HepG2 (cell line): Measurements from ENCODE around the gene SNRPD2. TPM values are rescaled to one million over a fixed set of nuclear protein-coding genes. Genes with fewer than 3 reads are reported as not detected.

Experiments used
- CC2D1A ChIP-seq: sonication (generic); formaldehyde crosslinking; IDR thresholded peaks from 2 replicates; pipeline ENCODE4 v1.8.1; 2023; ENCODE audit warnings: mild to moderate bottlenecking, missing genetic modification reagents
- DNMT1 ChIP-seq: sonication (generic); formaldehyde crosslinking; IDR thresholded peaks from 2 replicates; pipeline ENCODE4 v1.5.1; 2020; ENCODE audit warnings: mild to moderate bottlenecking, missing genetic modification reagents
- E2F5 ChIP-seq: sonication (generic); formaldehyde crosslinking; conservative IDR thresholded peaks from 2 replicates; pipeline ENCODE4 v1.4.0; 2020; ENCODE audit warnings: missing genetic modification reagents
- EHMT2 ChIP-seq: fragments of 200-600 bp; sonication (generic); IDR thresholded peaks from 2 replicates; pipeline ENCODE4 v1.7.0; 2017; ENCODE audit warnings: antibody characterized with exemption, low read depth, low read length, borderline replicate concordance
- ETV6 ChIP-seq: sonication (generic); formaldehyde crosslinking; conservative IDR thresholded peaks from 2 replicates; pipeline ENCODE4 v1.4.0; 2020; ENCODE audit warnings: missing genetic modification reagents
- HNRNPH1 ChIP-seq: fragments of 200-400 bp; formaldehyde crosslinking; optimal IDR thresholded peaks from 2 replicates; pipeline ENCODE3; 2017; ENCODE audit warnings: mild to moderate bottlenecking, low read depth, low read length
- MED13 ChIP-seq: sonication (generic); formaldehyde crosslinking; IDR thresholded peaks from 2 replicates; pipeline ENCODE4 v1.5.0; 2020; ENCODE audit warnings: missing genetic modification reagents
- MZF1 ChIP-seq: sonication (generic); formaldehyde crosslinking; IDR thresholded peaks from 2 replicates; pipeline ENCODE4 v1.8.1; 2023; ENCODE audit warnings: mild to moderate bottlenecking, missing genetic modification reagents, borderline replicate concordance
- PRPF4 ChIP-seq: fragments of 200-400 bp; formaldehyde crosslinking; IDR thresholded peaks from 2 replicates; pipeline ENCODE4 v1.6.1; 2016; ENCODE audit warnings: low read length, low read depth; ENCODE audit not compliant: poor library complexity, severe bottlenecking
- REL ChIP-seq: sonication (generic); formaldehyde crosslinking; conservative IDR thresholded peaks from 2 replicates; pipeline ENCODE4 v1.8.0; 2022; ENCODE audit warnings: mild to moderate bottlenecking, missing genetic modification reagents, moderate library complexity
- SAP130 ChIP-seq: IDR thresholded peaks from 2 replicates; pipeline ENCODE4 v1.6.1; 2016; ENCODE audit warnings: low read depth
- SCMH1 ChIP-seq: sonication (generic); formaldehyde crosslinking; IDR thresholded peaks from 2 replicates; pipeline ENCODE4 v1.9.0; 2021; ENCODE audit warnings: missing genetic modification reagents, mild to moderate bottlenecking, borderline replicate concordance
- SMAD3 ChIP-seq: sonication (generic); formaldehyde crosslinking; IDR thresholded peaks from 2 replicates; pipeline ENCODE4 v1.4.0; 2020; ENCODE audit warnings: missing genetic modification reagents
- SMAD9 ChIP-seq: sonication (generic); formaldehyde crosslinking; IDR thresholded peaks from 2 replicates; pipeline ENCODE4 v1.5.1; 2020; ENCODE audit warnings: mild to moderate bottlenecking, missing genetic modification reagents
- SMARCC2 ChIP-seq: fragments of 450-650 bp; IDR thresholded peaks from 2 replicates; pipeline ENCODE4 v1.6.1; 2017; ENCODE audit warnings: antibody characterized with exemption, mild to moderate bottlenecking
- USF2 ChIP-seq, 2 experiments: sonication (generic) in 1 of 2; formaldehyde crosslinking in 1 of 2; IDR thresholded peaks; 2 replicates each; pipeline versions ENCODE4 v1.5.1 to v1.6.1; 2011 to 2020; ENCODE audit warnings: borderline replicate concordance in 1 of 2, low read depth in 1 of 2, low read length in 1 of 2, mild to moderate bottlenecking in 1 of 2, missing genetic modification reagents in 1 of 2, moderate library complexity in 1 of 2
- YY1 ChIP-seq: IDR thresholded peaks from 2 replicates; pipeline ENCODE4 v1.6.1; 2011; ENCODE audit warnings: low read length, low read depth, moderate library complexity, mild to moderate bottlenecking; ENCODE audit not compliant: insufficient read depth, insufficient replicate concordance
- ZNF17 ChIP-seq: sonication (generic); formaldehyde crosslinking; IDR thresholded peaks from 2 replicates; pipeline ENCODE4 v1.5.0; 2020; ENCODE audit warnings: mild to moderate bottlenecking, missing genetic modification reagents
- ZNF468 ChIP-seq: sonication (generic); formaldehyde crosslinking; IDR thresholded peaks from 2 replicates; pipeline ENCODE4 v1.8.0; 2022; ENCODE audit warnings: mild to moderate bottlenecking, moderate library complexity, missing genetic modification reagents
- ZNF703 ChIP-seq: sonication (generic); formaldehyde crosslinking; IDR thresholded peaks from 2 replicates; pipeline ENCODE4 v1.5.1; 2020; ENCODE audit warnings: missing genetic modification reagents, mild to moderate bottlenecking, moderate library complexity, borderline replicate concordance
- ZSCAN21 ChIP-seq: sonication (generic); formaldehyde crosslinking; IDR thresholded peaks from 2 replicates; pipeline ENCODE4 v1.8.0; 2022; ENCODE audit warnings: mild to moderate bottlenecking, missing genetic modification reagents, moderate library complexity, borderline replicate concordance
- polyA plus RNA-seq, 8 experiments: library from polyadenylated mRNA; depleted of rRNA in 3 of 8; stranded (reverse) in 7 of 8; unstranded in 1 of 8; fragments of >200 nt; fragmentation: Illumina TruSeq in 4 of 8; extraction: Trizol in 4 of 8; gene quantifications; 2 replicates each; pipeline versions ENCODE4 v1.2.1 to v1.2.3, GENCODE V29; 2011 to 2016; ENCODE audit warnings: low read depth in 4 of 8, missing spikeins in 1 of 8, mixed read lengths in 1 of 8; ENCODE audit not compliant: insufficient read depth in 1 of 8
- total RNA-seq, 5 experiments: library from RNA; depleted of rRNA; stranded (reverse); fragments of >200 nt; fragmentation: Illumina TruSeq; extraction: Trizol; gene quantifications; 2 replicates each; pipeline ENCODE4 v1.2.3, GENCODE V29; 2016; ENCODE audit warnings: low read depth in 1 of 5
- TF ChIP-seq, protein P1 (sequence below): sonication (generic); formaldehyde crosslinking; IDR thresholded peaks from 2 replicates; pipeline ENCODE4 v1.8.0; 2022; ENCODE audit warnings: low read depth, missing genetic modification reagents
- TF ChIP-seq, protein P2 (sequence below): sonication (generic); IDR thresholded peaks from 2 replicates; pipeline ENCODE4 v1.6.1; 2016; ENCODE audit warnings: low read depth, borderline replicate concordance

SNRPD2 gene
- total and polyA plus RNA-seq, 2 of the 13 experiments (the other 11 are each of a cell fraction or from before 2014, with no cell fraction given), result 299 to 485 TPM

GRCh38 chr19:45691516-45692186, at the start of gene SNRPD2 (continued):
- TF ChIP-seq, protein P1, sequence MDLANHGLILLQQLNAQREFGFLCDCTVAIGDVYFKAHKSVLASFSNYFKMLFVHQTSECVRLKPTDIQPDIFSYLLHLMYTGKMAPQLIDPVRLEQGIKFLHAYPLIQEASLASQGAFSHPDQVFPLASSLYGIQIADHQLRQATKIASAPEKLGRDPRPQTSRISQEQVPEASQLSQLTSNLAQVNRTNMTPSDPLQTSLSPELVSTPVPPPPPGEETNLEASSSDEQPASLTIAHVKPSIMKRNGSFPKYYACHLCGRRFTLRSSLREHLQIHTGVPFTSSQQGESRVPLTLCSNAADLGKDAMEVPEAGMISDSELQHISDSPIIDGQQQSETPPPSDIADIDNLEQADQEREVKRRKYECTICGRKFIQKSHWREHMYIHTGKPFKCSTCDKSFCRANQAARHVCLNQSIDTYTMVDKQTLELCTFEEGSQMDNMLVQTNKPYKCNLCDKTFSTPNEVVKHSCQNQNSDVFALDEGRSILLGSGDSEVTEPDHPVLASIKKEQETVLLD (CRISPR knock-in tag), result peak; percentile 41; the same call in 1 of the 2 replicates
- TF ChIP-seq ETV6 (CRISPR knock-in tag) (no peak), EHMT2 (no peak), SMAD3 (CRISPR knock-in tag) (no peak), ZNF17 (CRISPR knock-in tag) (no peak), YY1 (peak; percentile 42), PRPF4 (no peak), SMARCC2 (no peak), USF2 (IDR thresholded peaks at IDR 0.05; ENCODE audit: low read depth, low read length) (no peak), USF2 (CRISPR knock-in tag; IDR thresholded peaks at IDR 0.05; ENCODE audit: borderline replicate concordance) (no peak), SMAD9 (CRISPR knock-in tag) (no peak), DNMT1 (CRISPR knock-in tag) (no peak), ZSCAN21 (peak; percentile 65; the same call in 1 of the 2 replicates), SCMH1 (no peak), ZNF703 (CRISPR knock-in tag) (no peak), E2F5 (CRISPR knock-in tag) (no peak), REL (CRISPR knock-in tag) (no peak), MZF1 (CRISPR knock-in tag) (no peak), ZNF468 (CRISPR knock-in tag) (no peak), MED13 (CRISPR knock-in tag) (no peak), SAP130 (CRISPR knock-in tag) (peak; percentile 90), HNRNPH1 (no peak), CC2D1A (0 out of 2 replicates have a peak, but pooled peaks have one; percentile 53)
- TF ChIP-seq, protein P2, sequence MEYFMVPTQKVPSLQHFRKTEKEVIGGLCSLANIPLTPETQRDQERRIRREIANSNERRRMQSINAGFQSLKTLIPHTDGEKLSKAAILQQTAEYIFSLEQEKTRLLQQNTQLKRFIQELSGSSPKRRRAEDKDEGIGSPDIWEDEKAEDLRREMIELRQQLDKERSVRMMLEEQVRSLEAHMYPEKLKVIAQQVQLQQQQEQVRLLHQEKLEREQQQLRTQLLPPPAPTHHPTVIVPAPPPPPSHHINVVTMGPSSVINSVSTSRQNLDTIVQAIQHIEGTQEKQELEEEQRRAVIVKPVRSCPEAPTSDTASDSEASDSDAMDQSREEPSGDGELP, result no peak
